Activated gamma-delta T cell treated with Interleukin-2 at 50 U/mL for 16 hours (primary cell): ENCODE measurements around the gene OR5A1.

Experiments used
- DNase-seq: peaks from one replicate; pipeline ENCODE4 v3.0.0-alpha.2; 2020

The OR5A1 gene

GRCh38 chr11:59480359-59480758 is 44.1 kb downstream of the OR5A1 start:
- no peak for DNase-seq
